H1 (cell line): ENCODE results near the gene MTG1. TPM values are rescaled to one million over a fixed set of nuclear protein-coding genes. Genes with fewer than 3 reads are reported as not detected.

Experiments
- EZH2 ChIP-seq: fragments of 200-600 bp; sonication (generic); IDR thresholded peaks from 2 replicates; pipeline ENCODE4 v1.7.1; 2012; ENCODE audit warnings: low read depth, mild to moderate bottlenecking, moderate library complexity, low read length, inconsistent platforms; ENCODE audit not compliant: severe bottlenecking
- KDM1A ChIP-seq: fragments of 200-600, 300-600 bp; sonication (generic); IDR thresholded peaks from 2 replicates; pipeline ENCODE4 v1.7.1; 2016; ENCODE audit warnings: mild to moderate bottlenecking, low read length, borderline replicate concordance
- SIX5 ChIP-seq: IDR thresholded peaks from 2 replicates; pipeline ENCODE4 v1.6.1; 2011; ENCODE audit warnings: mild to moderate bottlenecking, low read depth, low read length
- polyA plus RNA-seq, 7 experiments: library from polyadenylated mRNA; depleted of rRNA in 3 of 7; stranded (reverse) in 5 of 7; unstranded in 2 of 7; fragments of >200 nt in 5 of 7; fragments of 200-250 nt in 2 of 7; gene quantifications; 1 replicate in 5 of 7; 2 replicates in 1 of 7; 4 replicates in 1 of 7; pipeline versions ENCODE4 v1.2.1 to v1.2.3, GENCODE V29; 2011 to 2013; ENCODE audit warnings: missing spikeins in 2 of 7, mixed read lengths in 2 of 7
- total RNA-seq: library from RNA; stranded (reverse); fragmentation: NEBNext Ultra II Directional; extraction: Animal tissue kit (Norgen Biotek cat#: 25700); gene quantifications from 2 replicates; pipeline ENCODE4 v1.2.1, GENCODE V29; 2021
- TF ChIP-seq, protein P1 (sequence below): IDR thresholded peaks from 2 replicates; pipeline ENCODE4 v1.6.1; 2012; ENCODE audit warnings: low read length, inconsistent platforms

Gene MTG1
- total and polyA plus RNA-seq, 2 of the 8 experiments (the other 6 are each of a cell fraction or from before 2014, with no cell fraction given): 56.6 to 81.6 TPM

DNA sequence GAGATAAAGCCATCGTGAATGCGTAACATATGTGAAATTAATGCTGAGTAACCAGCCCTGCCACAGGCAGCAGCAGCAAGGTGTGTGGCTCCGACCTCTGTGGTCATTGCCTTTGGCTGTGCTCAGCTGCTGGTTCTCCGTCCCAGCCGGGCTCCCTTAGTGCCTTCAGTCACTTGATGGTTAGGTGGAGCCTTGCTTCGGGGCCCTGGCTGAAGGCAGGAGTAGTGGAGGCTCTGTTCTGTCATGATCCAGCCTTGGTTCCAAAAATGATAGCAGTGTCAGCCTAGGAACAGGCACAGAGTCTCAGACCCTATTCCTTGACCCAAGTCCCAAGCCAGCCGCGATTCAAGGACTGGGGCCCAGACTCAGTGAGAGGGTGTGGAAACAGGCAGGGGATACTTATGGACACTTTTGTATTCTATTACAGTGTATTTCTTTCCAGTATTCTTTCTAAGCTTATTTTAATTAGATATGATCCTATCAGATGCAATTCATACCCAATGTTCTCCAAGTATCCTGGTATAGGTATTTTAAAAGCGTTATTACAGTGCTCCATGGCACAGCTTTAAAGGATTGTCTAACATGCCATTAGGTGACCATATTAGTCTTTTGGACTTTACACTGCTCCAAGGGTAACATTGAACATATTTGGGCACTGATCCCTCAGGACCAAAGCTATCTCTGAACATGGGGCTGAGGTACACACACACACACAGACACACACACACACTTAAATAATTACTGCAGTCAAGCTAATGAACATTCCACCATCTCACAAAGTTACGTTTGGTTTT lies 68.8 kb downstream of the MTG1 start (continued):
- no peak for TF ChIP-seq EZH2
- TF ChIP-seq, protein P1, sequence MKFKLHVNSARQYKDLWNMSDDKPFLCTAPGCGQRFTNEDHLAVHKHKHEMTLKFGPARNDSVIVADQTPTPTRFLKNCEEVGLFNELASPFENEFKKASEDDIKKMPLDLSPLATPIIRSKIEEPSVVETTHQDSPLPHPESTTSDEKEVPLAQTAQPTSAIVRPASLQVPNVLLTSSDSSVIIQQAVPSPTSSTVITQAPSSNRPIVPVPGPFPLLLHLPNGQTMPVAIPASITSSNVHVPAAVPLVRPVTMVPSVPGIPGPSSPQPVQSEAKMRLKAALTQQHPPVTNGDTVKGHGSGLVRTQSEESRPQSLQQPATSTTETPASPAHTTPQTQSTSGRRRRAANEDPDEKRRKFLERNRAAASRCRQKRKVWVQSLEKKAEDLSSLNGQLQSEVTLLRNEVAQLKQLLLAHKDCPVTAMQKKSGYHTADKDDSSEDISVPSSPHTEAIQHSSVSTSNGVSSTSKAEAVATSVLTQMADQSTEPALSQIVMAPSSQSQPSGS: no peak
- TF ChIP-seq KDM1A: no peak
- TF ChIP-seq SIX5: no peak
